Hematopoietic multipotent progenitor cell treated with erythropoietin and hydrocortisone succinate and interleukin-3 and kit ligand, for 8 days (in vitro differentiated cells): Measurements from ENCODE around the gene VWA3B.

Experiments
- DNase-seq: peaks from one replicate; pipeline ENCODE4 v3.0.0-alpha.2; 2015

VWA3B gene

DNA sequence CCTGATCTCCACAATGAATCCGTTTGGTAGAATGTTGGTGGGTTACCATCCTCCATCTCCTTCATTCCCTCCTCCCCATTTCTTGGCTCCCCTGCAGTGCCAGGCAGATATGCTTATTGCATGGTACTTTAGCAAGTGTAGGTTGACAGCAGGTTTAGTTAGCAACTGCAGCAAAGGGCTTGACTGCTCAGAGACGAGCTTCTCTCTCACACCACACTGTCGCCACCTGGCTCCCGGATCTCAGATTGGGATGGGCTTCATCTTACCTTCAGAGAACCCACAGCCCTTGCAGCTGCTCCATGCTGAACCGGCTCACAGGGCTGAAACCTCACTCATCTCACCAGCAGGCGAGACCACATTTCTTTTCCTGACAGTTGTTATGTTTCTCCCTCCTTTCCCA is 88.8 kb downstream of the VWA3B start:
- DNase-seq = no peak

DNA sequence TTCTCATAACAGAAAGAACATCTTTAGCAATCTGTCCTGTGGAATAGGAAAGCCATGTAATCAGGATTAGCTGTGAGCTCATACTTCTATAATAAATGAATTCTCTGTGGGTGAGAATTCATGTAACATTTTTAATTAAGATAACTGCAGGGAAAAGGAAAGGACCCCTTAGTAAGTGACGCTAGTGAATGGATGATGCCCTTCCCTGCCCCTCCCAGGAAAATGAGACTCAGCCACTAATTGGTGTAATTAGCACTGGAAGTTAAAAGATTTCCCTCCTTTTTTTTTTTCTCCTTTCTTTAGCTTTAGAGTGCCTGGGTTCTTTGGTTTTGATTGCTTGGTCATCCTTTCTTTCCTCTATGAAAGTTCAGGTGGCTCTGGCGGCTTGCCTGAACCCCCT is 90.3 kb downstream of the VWA3B start:
- no peak for DNase-seq

DNA sequence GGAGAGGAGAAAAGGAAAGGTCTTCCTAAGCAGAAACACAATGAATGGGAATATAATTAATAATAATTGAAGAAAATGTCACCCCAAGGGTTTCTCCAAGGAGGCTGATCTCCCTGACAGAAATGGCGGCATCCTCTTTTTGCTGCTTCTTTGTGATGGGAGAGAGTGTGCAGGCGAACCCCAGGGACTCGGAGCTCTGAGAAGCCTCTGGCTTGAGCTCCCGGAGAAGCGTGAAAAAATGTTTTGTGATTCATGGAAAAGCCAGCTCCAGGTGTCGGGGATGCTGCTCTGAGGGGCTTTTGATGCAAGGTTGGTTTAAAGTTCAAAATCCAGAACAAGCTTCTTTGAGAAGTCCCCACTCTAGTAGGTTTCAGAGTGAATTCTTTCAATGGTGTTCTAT is 91.0 kb downstream of the VWA3B start:
- DNase-seq = no peak

DNA sequence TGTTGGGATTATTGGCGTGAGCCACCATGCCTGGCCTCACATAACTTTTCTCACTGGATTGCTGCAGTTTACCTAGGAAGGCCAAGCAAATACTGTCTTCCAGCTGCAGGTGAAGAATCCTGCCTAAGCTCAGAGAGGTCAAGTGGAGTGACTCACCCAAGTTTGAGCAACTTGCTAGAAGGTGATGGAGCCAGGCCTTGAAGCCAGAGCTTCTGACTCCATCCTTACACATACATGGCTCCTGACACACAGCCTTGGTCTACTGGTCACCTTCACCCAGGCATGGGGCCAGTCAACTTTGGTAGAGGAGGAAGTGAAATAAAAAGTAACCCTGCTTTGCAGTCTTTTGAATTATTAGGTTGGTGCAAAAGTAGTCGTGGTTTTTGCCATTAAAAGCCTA is 93.5 kb downstream of the VWA3B start:
- no peak for DNase-seq

GRCh38 chr2:98181346-98181745 is 94.4 kb downstream of the VWA3B start:
- no peak for DNase-seq

DNA sequence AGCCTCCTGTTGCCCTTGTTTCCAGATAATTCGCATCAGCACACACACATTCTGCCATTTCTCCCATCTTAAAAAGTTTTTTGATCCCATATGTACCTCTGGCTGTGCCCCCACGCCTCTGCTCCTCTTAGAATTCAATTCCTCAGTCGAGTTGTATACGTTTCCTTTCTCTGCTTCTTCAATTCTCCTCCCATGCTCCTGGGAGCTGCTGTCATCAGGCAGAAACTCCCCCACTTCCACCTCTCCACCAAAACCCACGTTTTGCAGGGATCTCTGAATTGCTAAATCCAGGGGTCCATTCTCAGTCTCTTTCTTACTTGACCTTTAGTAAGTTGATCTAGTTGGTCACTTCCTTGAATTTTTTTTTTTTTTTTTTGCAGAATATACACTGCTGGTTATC is 98.8 kb downstream of the VWA3B start:
- no peak for DNase-seq

DNA sequence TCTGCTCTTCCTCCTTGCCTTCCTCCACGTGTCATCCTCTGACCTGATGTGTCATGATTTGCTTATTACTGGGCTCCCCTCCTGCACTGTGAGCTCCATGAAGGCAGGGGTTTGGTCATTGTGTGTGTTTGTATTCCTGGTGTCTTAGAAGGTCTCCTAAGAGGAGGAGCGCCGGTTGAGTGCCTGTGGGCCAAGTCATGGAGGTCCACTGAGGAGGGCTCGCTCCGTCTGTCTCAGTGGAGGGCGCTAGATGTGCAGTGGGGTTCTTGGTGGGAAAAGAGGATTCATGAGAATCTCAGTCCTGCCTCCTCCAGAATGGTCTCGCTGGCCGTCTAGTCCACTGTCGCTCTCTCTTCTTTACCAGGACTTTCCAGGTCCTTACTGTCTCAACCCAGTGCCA is 100.2 kb downstream of the VWA3B start:
- no peak for DNase-seq

DNA sequence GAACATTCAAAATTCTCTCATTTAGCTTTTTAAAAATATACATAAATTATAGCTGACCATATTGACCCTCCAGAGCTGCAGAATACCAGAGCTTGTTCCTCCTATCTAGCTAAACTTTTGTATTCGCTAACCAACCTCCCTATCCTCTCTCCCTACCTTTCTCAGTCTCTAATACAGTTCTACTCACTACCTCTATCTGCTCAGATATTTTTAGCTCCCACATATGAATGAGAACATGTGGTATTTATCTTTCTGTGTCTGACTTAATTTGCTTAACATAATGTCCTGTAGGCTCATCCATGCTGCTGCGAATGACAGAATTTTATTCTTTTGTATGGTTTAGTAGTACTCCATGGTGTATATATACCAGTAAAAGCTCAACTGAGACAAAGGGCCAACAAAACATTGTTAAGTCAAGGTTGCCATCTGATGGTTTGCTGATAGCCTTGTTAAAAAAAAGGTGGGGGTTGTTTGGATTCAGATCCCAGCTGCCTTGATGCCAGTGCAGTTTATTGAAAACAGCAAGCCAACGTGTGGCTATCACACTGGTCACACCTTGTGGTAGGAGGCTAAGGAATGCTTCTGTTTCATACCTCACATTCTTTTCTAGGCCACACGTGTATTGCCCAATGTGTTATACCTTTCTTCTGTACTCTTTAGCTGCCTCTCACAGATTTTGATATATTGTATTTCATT is 101.5 kb downstream of the VWA3B start:
- DNase-seq = peak; percentile 15

DNA sequence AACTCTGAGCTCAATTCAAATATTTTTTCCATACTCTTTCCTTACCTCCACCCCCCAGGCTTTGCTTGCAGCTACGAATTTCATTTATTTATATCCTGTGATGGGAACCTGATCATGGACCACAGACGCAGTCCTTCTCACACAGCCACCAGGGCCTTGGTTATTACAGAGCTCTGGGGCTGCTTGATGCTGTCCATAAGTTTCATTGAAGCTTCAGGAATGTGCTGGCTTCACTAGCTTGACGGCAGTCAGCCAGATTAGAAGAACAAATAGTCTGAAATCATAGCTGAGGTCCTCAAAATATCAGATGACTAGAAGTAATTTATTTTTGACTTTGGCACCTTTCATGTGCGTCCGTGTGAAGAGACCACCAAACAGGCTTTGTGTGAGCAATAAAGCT is 104.9 kb downstream of the VWA3B start:
- no peak for DNase-seq

DNA sequence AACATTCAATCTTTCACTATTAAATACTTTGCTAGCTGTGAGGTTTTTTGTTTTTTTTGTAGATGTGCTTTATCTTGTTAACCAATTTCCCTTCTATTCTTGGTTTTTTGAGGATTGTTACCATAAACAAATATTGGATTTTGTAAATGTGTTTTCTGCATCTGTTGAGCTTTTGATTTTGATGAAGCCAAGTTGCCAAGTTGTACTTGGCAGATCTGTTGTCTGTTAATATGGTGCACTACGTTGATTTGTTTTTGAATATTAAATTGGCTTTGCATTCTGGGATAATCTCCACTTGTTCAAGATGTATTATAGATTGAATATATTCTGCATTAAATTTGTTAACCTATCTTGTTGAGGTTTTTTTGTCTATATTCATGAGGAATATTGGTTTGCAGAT is 114.6 kb downstream of the VWA3B start:
- no peak for DNase-seq

DNA sequence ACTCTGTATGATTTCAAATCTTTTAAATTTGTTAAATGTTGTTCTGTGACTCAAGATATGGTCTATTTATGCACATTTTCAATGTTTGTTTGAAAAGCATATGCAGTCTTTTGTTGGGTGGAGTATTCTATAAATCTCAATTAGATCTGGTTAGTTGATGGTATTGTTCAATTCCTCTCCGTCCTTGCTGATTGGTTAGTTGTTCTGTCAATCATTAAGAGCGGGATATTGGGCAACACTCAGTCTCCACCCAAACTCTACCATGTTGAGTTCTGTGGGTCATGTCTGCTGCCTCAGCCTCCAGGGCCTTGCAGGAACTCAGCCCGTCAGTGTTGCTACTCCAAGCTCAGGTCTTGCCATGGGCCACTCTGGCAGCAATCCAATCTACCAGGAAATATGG is 118.9 kb downstream of the VWA3B start:
- no peak for DNase-seq

GRCh38 chr2:98212092-98213000 is 125.4 kb downstream of the VWA3B start:
- DNase-seq = no peak

DNA sequence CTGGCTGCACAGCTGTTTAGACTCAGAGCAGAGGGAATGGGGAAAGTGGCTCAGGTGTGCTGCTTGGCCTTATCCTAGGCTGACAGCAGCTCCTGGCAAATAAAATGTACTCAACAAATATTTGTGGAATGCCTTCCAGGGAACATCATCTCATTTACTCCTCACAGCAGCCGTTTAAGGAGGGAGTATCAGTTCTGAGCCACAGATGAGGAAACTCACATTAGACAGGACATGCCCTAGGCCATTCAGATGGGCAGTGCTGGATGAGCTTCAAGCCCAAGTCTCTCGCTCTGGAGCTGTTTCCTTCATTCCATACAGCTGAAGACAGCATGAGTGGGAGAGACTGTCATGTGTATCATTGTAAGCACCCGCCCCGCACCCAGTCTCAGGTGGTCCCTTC is 129.6 kb downstream of the VWA3B start:
- no peak for DNase-seq

- no peak for DNase-seq
Observed at GRCh38 chr2:98219152-98219551, 132.2 kb downstream of the VWA3B start.

- DNase-seq = no peak
Observed at GRCh38 chr2:98233941-98234340, 147.0 kb downstream of the VWA3B start.

- DNase-seq = no peak
Observed at GRCh38 chr2:98234776-98235175, 147.8 kb downstream of the VWA3B start.

DNA sequence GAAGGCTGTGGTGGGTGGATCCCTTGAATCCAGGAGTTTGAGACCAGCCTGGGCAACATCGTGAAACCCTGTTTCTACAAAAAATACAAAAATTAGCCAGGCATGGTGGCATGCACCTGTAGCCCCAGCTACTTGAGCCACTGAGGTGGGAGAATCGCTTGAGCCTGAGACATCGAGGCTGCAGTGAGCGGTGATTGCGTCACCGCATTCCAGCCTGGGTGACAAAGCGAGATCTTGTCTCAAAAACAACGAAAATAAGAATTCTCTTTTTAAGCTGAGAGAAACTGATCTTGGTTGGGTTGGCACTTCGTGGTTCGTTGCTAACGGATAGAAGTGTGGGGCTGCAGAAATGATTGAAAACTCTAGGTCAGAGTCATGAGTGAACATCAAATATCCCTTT is 150.0 kb downstream of the VWA3B start:
- no peak for DNase-seq

GRCh38 chr2:98240786-98241398 is 153.9 kb downstream of the VWA3B start:
- DNase-seq = no peak

- DNase-seq = no peak
Observed at GRCh38 chr2:98241592-98241991, 154.6 kb downstream of the VWA3B start.

- no peak for DNase-seq
Observed at GRCh38 chr2:98242003-98242402, 155.0 kb downstream of the VWA3B start.

- no peak for DNase-seq
Observed at GRCh38 chr2:98245491-98245890, 158.5 kb downstream of the VWA3B start.

GRCh38 chr2:98247383-98247782 is 160.4 kb downstream of the VWA3B start:
- DNase-seq = no peak

DNA sequence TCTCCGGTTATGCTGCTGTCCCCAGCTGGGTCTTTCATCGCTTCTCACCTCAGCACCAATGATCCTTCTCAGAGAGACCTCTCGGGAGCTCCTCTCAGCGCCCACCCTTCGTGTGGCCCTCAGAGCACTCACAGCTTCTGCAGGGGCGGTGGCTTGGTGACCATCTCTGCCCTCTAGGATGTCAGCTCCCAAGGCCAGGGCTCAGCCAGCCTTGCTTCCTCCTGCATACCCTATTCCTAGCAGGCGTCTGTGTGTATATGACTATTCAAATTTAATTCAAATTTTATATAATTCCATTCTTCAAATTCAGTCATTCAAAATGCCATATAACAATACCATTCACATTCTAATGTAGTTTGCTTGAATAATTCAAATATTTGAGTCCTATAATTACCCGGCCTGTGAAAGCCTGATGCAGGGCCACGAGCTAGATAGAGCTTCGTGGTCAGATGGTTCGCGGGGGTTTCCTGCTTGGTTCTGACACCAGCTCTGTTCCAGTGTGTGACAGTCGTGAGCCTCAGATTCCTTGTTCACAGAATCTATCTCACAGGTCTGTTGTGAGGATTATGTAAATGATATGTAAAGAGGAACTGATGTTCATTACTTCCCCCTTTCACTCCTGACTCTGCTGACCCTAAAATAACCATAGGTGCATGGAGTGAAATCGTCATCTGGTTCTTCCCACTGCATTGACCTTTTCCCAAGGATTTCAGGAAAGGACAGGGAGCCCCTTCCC is 165.2 kb downstream of the VWA3B start:
- no peak for DNase-seq
